Endothelial cell of umbilical vein (primary cell): ENCODE data around the gene REPS1. TPM values are rescaled to one million over a fixed set of nuclear protein-coding genes. Genes with fewer than 3 reads are reported as not detected.

Experiments used
- BruUV-seq: library from RNA; stranded (reverse); fragments of 400-500 nt; replicated peaks from 2 replicates; lab custom pipeline; 2021; lab: Mats Ljungman, UMichigan
- CTCF ChIA-PET: fragments of 300-600, 350-600 bp; sonication (Branson Sonifier 250); formaldehyde crosslinking; loops from one replicate; lab custom pipeline; 2021; ENCODE audit warnings: antibody characterized with exemption, inconsistent platforms; lab: Charles Lee
- POLR2A ChIA-PET: fragments of 300-600, 350-600 bp; sonication (Branson Sonifier 250); formaldehyde crosslinking; loops from one replicate; lab custom pipeline; 2021; ENCODE audit warnings: antibody characterized with exemption, inconsistent platforms; lab: Charles Lee
- DNase-seq: peaks from one replicate; pipeline ENCODE4 v3.0.0-alpha.2; 2011; ENCODE audit warnings: low read depth, low spot score
- FAIRE-seq: peaks from 2 replicates; lab custom pipeline; 2011; peaks lifted over from hg19 to GRCh38; lab: Jason Lieb, UNC
- H2AFZ ChIP-seq: 2 replicates; pipeline ENCODE4 v1.6.0; 2012; ENCODE audit warnings: low read depth, low read length, control low read depth, inconsistent platforms
- H3K27ac ChIP-seq: 2 replicates; pipeline ENCODE4 v1.5.1; 2011; ENCODE audit warnings: low read depth, mild to moderate bottlenecking, control low read depth, low read length, moderate library complexity; ENCODE audit not compliant: insufficient read depth
- H3K27me3 ChIP-seq, 2 experiments: 2 replicates each; pipeline versions ENCODE4 v1.6.0 to v1.6.1; 2011; ENCODE audit warnings: low read length in 2 of 2, mixed read lengths in 1 of 2; ENCODE audit not compliant: control insufficient read depth in 2 of 2, insufficient read depth in 2 of 2
- H3K36me3 ChIP-seq, 2 experiments: 2 replicates in 1 of 2; 3 replicates in 1 of 2; pipeline ENCODE4 v1.5.1; 2011; ENCODE audit warnings: low read length in 2 of 2, mild to moderate bottlenecking in 1 of 2, moderate library complexity in 1 of 2; ENCODE audit not compliant: control insufficient read depth in 2 of 2, insufficient read depth in 2 of 2; ENCODE audit errors: extremely low read depth in 1 of 2
- H3K4me1 ChIP-seq: 3 replicates; pipeline ENCODE4 v1.5.1; 2011; ENCODE audit warnings: mild to moderate bottlenecking, low read length; ENCODE audit not compliant: control insufficient read depth, insufficient read depth; ENCODE audit errors: extremely low read depth
- H3K4me2 ChIP-seq: 2 replicates; pipeline ENCODE4 v1.6.1; 2011; ENCODE audit warnings: low read length, control low read depth, mixed read lengths; ENCODE audit not compliant: insufficient read depth
- H3K4me3 ChIP-seq, 3 experiments: fragments of 200-600 bp in 1 of 3; sonication (generic), shearing (Covaris generic) in 1 of 3; replicated peaks in 1 of 3; 2 replicates each; pipeline ENCODE4 v1.5.1; 2011 to 2016; ENCODE audit warnings: control low read depth in 3 of 3, low read length in 3 of 3, mild to moderate bottlenecking in 2 of 3, inconsistent platforms in 1 of 3, low read depth in 1 of 3, moderate library complexity in 1 of 3; ENCODE audit not compliant: insufficient read depth in 1 of 3
- H3K79me2 ChIP-seq: 2 replicates; pipeline ENCODE4 v1.6.0; 2012; ENCODE audit warnings: low read length, inconsistent platforms; ENCODE audit not compliant: control insufficient read depth, insufficient read depth
- H3K9ac ChIP-seq: replicated peaks from 2 replicates; pipeline ENCODE3; 2011; ENCODE audit warnings: low read length, control low read depth; ENCODE audit not compliant: insufficient read depth; ENCODE audit errors: extremely low read depth
- H3K9me1 ChIP-seq: replicated peaks from 3 replicates; pipeline ENCODE4 v1.6.0; 2011; ENCODE audit warnings: mild to moderate bottlenecking, low read length; ENCODE audit not compliant: control insufficient read depth, insufficient read depth; ENCODE audit errors: extremely low read depth
- H3K9me3 ChIP-seq: replicated peaks from 2 replicates; pipeline ENCODE4 v1.5.1; 2012; ENCODE audit warnings: low read length, inconsistent platforms; ENCODE audit not compliant: control insufficient read depth, insufficient read depth
- H4K20me1 ChIP-seq: replicated peaks from 2 replicates; pipeline ENCODE3; 2011; ENCODE audit warnings: mild to moderate bottlenecking, low read length; ENCODE audit not compliant: control insufficient read depth, insufficient read depth; ENCODE audit errors: extremely low read depth
- CTCF ChIP-seq, 2 donors: IDR thresholded peaks; 1 replicate in 1 of 2; 2 replicates in 1 of 2; pipeline ENCODE4 v1.5.1; 2011; ENCODE audit warnings: low read length in 2 of 2, mild to moderate bottlenecking in 2 of 2, moderate library complexity in 2 of 2, control low read depth in 1 of 2, inconsistent platforms in 1 of 2, low read depth in 1 of 2; ENCODE audit not compliant: insufficient read depth in 1 of 2; ENCODE audit errors: extremely low read depth in 1 of 2
- EZH2 ChIP-seq: IDR thresholded peaks from 2 replicates; pipeline ENCODE4 v1.6.1; 2012; ENCODE audit warnings: borderline replicate concordance, low read depth, mild to moderate bottlenecking, moderate library complexity, low read length, inconsistent platforms; ENCODE audit not compliant: severe bottlenecking
- FOS ChIP-seq: IDR thresholded peaks from 2 replicates; pipeline ENCODE4 v1.6.1; 2011; ENCODE audit warnings: mild to moderate bottlenecking, low read length, moderate library complexity, borderline replicate concordance; ENCODE audit not compliant: insufficient read depth
- GATA2 ChIP-seq: IDR thresholded peaks from 2 replicates; pipeline ENCODE4 v1.7.0; 2011; ENCODE audit warnings: low read depth, mild to moderate bottlenecking, moderate library complexity, mixed read lengths, low read length; ENCODE audit not compliant: insufficient read length, insufficient read depth
- JUN ChIP-seq: IDR thresholded peaks from 2 replicates; pipeline ENCODE4 v1.6.1; 2011; ENCODE audit warnings: borderline replicate concordance, low read depth; ENCODE audit not compliant: insufficient read length, insufficient read depth
- MYC ChIP-seq: IDR thresholded peaks from one replicate; pipeline ENCODE4 v1.6.1; 2011; ENCODE audit warnings: mild to moderate bottlenecking, low read depth, low read length
- POLR2A ChIP-seq: IDR thresholded peaks from 2 replicates; pipeline ENCODE4 v1.6.1; 2012; ENCODE audit warnings: low read depth, mild to moderate bottlenecking, control low read depth, low read length
- POLR2AphosphoS5 ChIP-seq: IDR thresholded peaks from 2 replicates; pipeline ENCODE4 v1.6.1; 2012; ENCODE audit warnings: low read depth, mild to moderate bottlenecking, control low read depth, low read length, moderate library complexity; ENCODE audit not compliant: insufficient read depth
- dilution Hi-C: fragments of 300-500 bp; cut with MboI; formaldehyde crosslinking; loops from one replicate; pipeline ENCODE4 v1.15.0; 2019; ENCODE audit warnings: low sequenced_read_pairs; ENCODE audit not compliant: extremely low pct_ligation_motif_present
- intact Hi-C: fragments of 100-400 bp; cut with micrococcal nuclease; formaldehyde crosslinking; loops from one replicate; pipeline ENCODE4 v1.10.0; 2022
- polyA plus RNA-seq, 4 experiments: library from polyadenylated mRNA; depleted of rRNA in 3 of 4; stranded (reverse) in 3 of 4; unstranded in 1 of 4; fragments of >200 nt; gene quantifications; 2 replicates each; pipeline versions ENCODE4 v1.2.1 to v1.2.3, GENCODE V29; 2011 to 2012; ENCODE audit warnings: missing spikeins in 1 of 4
- total RNA-seq: library from RNA; stranded (reverse); gene quantifications from 2 replicates; pipeline ENCODE4 v1.2.3, GENCODE V29; 2021
- TF ChIP-seq, protein P1 (sequence below): IDR thresholded peaks from 2 replicates; pipeline ENCODE4 v1.6.1; 2011; ENCODE audit not compliant: insufficient read depth, insufficient read length

Gene REPS1
- total and polyA plus RNA-seq, 2 donors (not counting 3 experiments of a cell fraction or from before 2014, with no cell fraction given): 20.6 to 35.0 TPM

GRCh38 chr6:138999949-139000725 lies 12.1 kb upstream of the REPS1 start:
- Histone ChIP-seq H3K36me3 (no peaks in the 10 kb centered on the region), H3K4me2 (no peak overlapping the region), H3K27me3 (no peaks in the 10 kb centered on the region), H3K4me3 (no peak overlapping the region), H3K9me1 (no peaks in the 10 kb centered on the region), H3K4me1 (no peaks in the 10 kb centered on the region), H3K9me3 (no peaks in the 10 kb centered on the region), H3K27ac (no peak overlapping the region), H3K79me2 (no peaks in the 10 kb centered on the region), H2AFZ (no peak overlapping the region), H3K9ac (no peak overlapping the region), H4K20me1 (no peaks in the 10 kb centered on the region)
- BruUV-seq: no TSS peak
- TF ChIP-seq POLR2AphosphoS5 (no peak), EZH2 (no peak), CTCF (IDR thresholded peaks at IDR 0.05; ENCODE audit: extremely low read depth in 1 of 2, insufficient read depth in 1 of 2, low read depth in 1 of 2, low read length in 2 of 2) (no peak), POLR2A (no peak), GATA2 (no peak), FOS (no peak), MYC (no peak), JUN (no peak)
- TF ChIP-seq, protein P1, sequence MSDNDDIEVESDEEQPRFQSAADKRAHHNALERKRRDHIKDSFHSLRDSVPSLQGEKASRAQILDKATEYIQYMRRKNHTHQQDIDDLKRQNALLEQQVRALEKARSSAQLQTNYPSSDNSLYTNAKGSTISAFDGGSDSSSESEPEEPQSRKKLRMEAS: no peak
- CTCF ChIA-PET: no interaction called here
- DNase-seq (no peak), FAIRE-seq (no peak)
- dilution Hi-C loops: no loop called here
- intact Hi-C loops: no loop called here
- POLR2A ChIA-PET: no interaction called here
